Fibroblast of lung (primary cell): ENCODE data around the gene ADSS2.

Experiments
- EZH2 ChIP-seq: IDR thresholded peaks from 2 replicates; pipeline ENCODE4 v1.5.1; 2012; ENCODE audit warnings: low read length, control low read depth, mild to moderate bottlenecking; ENCODE audit errors: missing control alignments
- TF ChIP-seq, protein P1 (sequence below), 2 donors: IDR thresholded peaks in 1 of 2; conservative IDR thresholded peaks in 1 of 2; 1 replicate in 1 of 2; 2 replicates in 1 of 2; pipeline ENCODE4 v1.5.1; 2011 to 2012; ENCODE audit warnings: low read length in 2 of 2, control low read depth in 1 of 2, inconsistent platforms in 1 of 2, low read depth in 1 of 2, mild to moderate bottlenecking in 1 of 2

DNA sequence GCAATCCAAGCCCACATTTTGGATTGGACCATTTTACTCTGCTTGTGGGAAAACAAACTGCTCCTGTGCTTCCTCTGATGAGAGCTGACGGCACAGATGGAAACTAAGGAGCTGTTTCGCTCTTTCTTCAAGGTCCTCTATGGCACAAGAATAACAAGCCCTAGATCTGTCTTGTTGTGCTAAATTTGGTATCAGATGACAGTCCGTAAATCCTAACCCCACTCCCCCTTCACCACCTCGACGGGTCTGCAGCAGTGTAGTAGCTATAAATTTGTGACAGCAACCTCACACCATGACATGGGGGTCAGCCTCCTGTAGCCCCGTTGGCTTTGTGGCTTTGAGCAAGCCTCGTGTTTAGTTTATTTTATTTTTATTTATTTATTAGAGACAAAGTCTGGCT lies 85.9 kb downstream of the ADSS2 start:
- TF ChIP-seq, protein P1, sequence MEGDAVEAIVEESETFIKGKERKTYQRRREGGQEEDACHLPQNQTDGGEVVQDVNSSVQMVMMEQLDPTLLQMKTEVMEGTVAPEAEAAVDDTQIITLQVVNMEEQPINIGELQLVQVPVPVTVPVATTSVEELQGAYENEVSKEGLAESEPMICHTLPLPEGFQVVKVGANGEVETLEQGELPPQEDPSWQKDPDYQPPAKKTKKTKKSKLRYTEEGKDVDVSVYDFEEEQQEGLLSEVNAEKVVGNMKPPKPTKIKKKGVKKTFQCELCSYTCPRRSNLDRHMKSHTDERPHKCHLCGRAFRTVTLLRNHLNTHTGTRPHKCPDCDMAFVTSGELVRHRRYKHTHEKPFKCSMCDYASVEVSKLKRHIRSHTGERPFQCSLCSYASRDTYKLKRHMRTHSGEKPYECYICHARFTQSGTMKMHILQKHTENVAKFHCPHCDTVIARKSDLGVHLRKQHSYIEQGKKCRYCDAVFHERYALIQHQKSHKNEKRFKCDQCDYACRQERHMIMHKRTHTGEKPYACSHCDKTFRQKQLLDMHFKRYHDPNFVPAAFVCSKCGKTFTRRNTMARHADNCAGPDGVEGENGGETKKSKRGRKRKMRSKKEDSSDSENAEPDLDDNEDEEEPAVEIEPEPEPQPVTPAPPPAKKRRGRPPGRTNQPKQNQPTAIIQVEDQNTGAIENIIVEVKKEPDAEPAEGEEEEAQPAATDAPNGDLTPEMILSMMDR (conservative IDR thresholded peaks at IDR 0.05 in 1 of 2, IDR thresholded peaks at IDR 0.05 in 1 of 2; ENCODE audit: low read depth in 1 of 2, low read length in 2 of 2), result no peak
- no peak for TF ChIP-seq EZH2
